ENCODE measurements around the gene PPDPF. TPM values are rescaled to one million over a fixed set of nuclear protein-coding genes. Genes with fewer than 3 reads are reported as not detected.

The PPDPF gene
- total RNA-seq, 2 experiments from 2014 or later: 34.9 to 117 TPM

GRCh38 chr20:63540417-63541186 lies 20.0 kb downstream of the PPDPF start:
- H3K4me2 ChIP-seq (ENCODE audit: low read length): no peak overlapping the region
- no peaks in the 10 kb centered on the region for H3K79me2 ChIP-seq (ENCODE audit: insufficient read depth, low read depth, low read length)
- no peaks in the 10 kb centered on the region for H4K20me1 ChIP-seq (ENCODE audit: insufficient read depth, low read length)
- no peak for TF ChIP-seq EZH2phosphoT487 (IDR thresholded peaks at IDR 0.05; ENCODE audit: borderline replicate concordance, low read depth, low read length)
- no peak for TF ChIP-seq CTCF (conservative IDR thresholded peaks at IDR 0.05; ENCODE audit: low read length)
- POLR2A ChIA-PET: no interaction called here
- no peaks in the 10 kb centered on the region for H3K36me3 ChIP-seq (ENCODE audit: insufficient read depth, low read length)
- no peak overlapping the region for H3K27ac ChIP-seq (ENCODE audit: low read depth, low read length, poor library complexity, severe bottlenecking)
- H2AFZ ChIP-seq (ENCODE audit: low read length): no peak overlapping the region
- intact Hi-C loops (cut with micrococcal nuclease; ENCODE audit: unreplicated experiment): no loop called here
- H3K9me3 ChIP-seq (ENCODE audit: low read length): no peaks in the 10 kb centered on the region
- H3K4me1 ChIP-seq (ENCODE audit: insufficient read depth, low read length, poor library complexity, severe bottlenecking): peaks cover 36% of the 10 kb centered on the region
- H3K9me2 ChIP-seq (ENCODE audit: insufficient read depth, low read length): no peaks in the 10 kb centered on the region
- BruUV-seq (replicated peaks): no TSS peak
- DNase-seq (ENCODE audit: low spot score): no peak
- H3K4me3 ChIP-seq (ENCODE audit: low read depth, low read length, poor library complexity, severe bottlenecking): no peak overlapping the region
- CTCF ChIA-PET (ENCODE audit: unreplicated experiment): no interaction called here

GRCh38 chr20:63541371-63541770 lies 20.8 kb downstream of the PPDPF start:
- no peak overlapping the region for H3K4me2 ChIP-seq (ENCODE audit: low read length)
- no TSS peak for BruUV-seq (replicated peaks)
- CTCF ChIA-PET (ENCODE audit: unreplicated experiment): no interaction called here
- no peak overlapping the region for H3K4me3 ChIP-seq (ENCODE audit: low read depth, low read length, poor library complexity, severe bottlenecking)
- intact Hi-C loops (cut with micrococcal nuclease; ENCODE audit: unreplicated experiment): no loop called here
- H4K20me1 ChIP-seq (ENCODE audit: insufficient read depth, low read length): no peaks in the 10 kb centered on the region
- DNase-seq (ENCODE audit: low spot score): no peak
- no peak overlapping the region for H3K27ac ChIP-seq (ENCODE audit: low read depth, low read length, poor library complexity, severe bottlenecking)
- POLR2A ChIA-PET: interaction anchor here (0.8 to 0.9 kb wide), 2 partner anchors 11 to 100 kb away, joined by 3 to 6 read pairs; no protein-coding TSS in a partner anchor
- no peaks in the 10 kb centered on the region for H3K9me3 ChIP-seq (ENCODE audit: low read length)
- no peaks in the 10 kb centered on the region for H3K36me3 ChIP-seq (ENCODE audit: insufficient read depth, low read length)
- H3K4me1 ChIP-seq (ENCODE audit: insufficient read depth, low read length, poor library complexity, severe bottlenecking): peaks cover 43% of the 10 kb centered on the region
- H2AFZ ChIP-seq (ENCODE audit: low read length): no peak overlapping the region
- no peaks in the 10 kb centered on the region for H3K79me2 ChIP-seq (ENCODE audit: insufficient read depth, low read depth, low read length)
- no peak for TF ChIP-seq CTCF (conservative IDR thresholded peaks at IDR 0.05; ENCODE audit: low read length)
- TF ChIP-seq EZH2phosphoT487 (IDR thresholded peaks at IDR 0.05; ENCODE audit: borderline replicate concordance, low read depth, low read length): no peak
- no peaks in the 10 kb centered on the region for H3K9me2 ChIP-seq (ENCODE audit: insufficient read depth, low read length)

GRCh38 chr20:63542031-63542559 lies 21.5 kb downstream of the PPDPF start:
- no peak overlapping the region for H3K27ac ChIP-seq (ENCODE audit: low read depth, low read length, poor library complexity, severe bottlenecking)
- ChIA-PET CTCF (ENCODE audit: unreplicated experiment) (interaction anchor here (0.6 kb wide), 1 partner anchor 27 kb away, joined by 11 read pairs; no protein-coding TSS in a partner anchor), POLR2A (interaction anchor here (0.6 to 0.9 kb wide), 3 partner anchors 11 to 99 kb away, joined by 3 to 6 read pairs (median 4); no protein-coding TSS in a partner anchor)
- no peaks in the 10 kb centered on the region for H3K9me3 ChIP-seq (ENCODE audit: low read length)
- intact Hi-C loops (cut with micrococcal nuclease; ENCODE audit: unreplicated experiment): no loop called here
- TF ChIP-seq EZH2phosphoT487 (IDR thresholded peaks at IDR 0.05; ENCODE audit: borderline replicate concordance, low read depth, low read length) (no peak), CTCF (conservative IDR thresholded peaks at IDR 0.05; ENCODE audit: low read length) (no peak)
- H3K4me3 ChIP-seq (ENCODE audit: low read depth, low read length, poor library complexity, severe bottlenecking): no peak overlapping the region
- no peaks in the 10 kb centered on the region for H3K9me2 ChIP-seq (ENCODE audit: insufficient read depth, low read length)
- no peaks in the 10 kb centered on the region for H4K20me1 ChIP-seq (ENCODE audit: insufficient read depth, low read length)
- H3K79me2 ChIP-seq (ENCODE audit: insufficient read depth, low read depth, low read length): no peaks in the 10 kb centered on the region
- H2AFZ ChIP-seq (ENCODE audit: low read length): no peak overlapping the region
- H3K4me1 ChIP-seq (ENCODE audit: insufficient read depth, low read length, poor library complexity, severe bottlenecking): peaks cover 42% of the 10 kb centered on the region
- no peak overlapping the region for H3K4me2 ChIP-seq (ENCODE audit: low read length)
- no peak for DNase-seq (ENCODE audit: low spot score)
- BruUV-seq (replicated peaks): no TSS peak
- no peaks in the 10 kb centered on the region for H3K36me3 ChIP-seq (ENCODE audit: insufficient read depth, low read length)

All from OCI-LY7 (cell line).